Measurements from ENCODE around the gene HCFC2.
A peak's percentile ranks its signal among the peaks of the same experiment; 100 is the strongest.

HCFC2 gene

DNA sequence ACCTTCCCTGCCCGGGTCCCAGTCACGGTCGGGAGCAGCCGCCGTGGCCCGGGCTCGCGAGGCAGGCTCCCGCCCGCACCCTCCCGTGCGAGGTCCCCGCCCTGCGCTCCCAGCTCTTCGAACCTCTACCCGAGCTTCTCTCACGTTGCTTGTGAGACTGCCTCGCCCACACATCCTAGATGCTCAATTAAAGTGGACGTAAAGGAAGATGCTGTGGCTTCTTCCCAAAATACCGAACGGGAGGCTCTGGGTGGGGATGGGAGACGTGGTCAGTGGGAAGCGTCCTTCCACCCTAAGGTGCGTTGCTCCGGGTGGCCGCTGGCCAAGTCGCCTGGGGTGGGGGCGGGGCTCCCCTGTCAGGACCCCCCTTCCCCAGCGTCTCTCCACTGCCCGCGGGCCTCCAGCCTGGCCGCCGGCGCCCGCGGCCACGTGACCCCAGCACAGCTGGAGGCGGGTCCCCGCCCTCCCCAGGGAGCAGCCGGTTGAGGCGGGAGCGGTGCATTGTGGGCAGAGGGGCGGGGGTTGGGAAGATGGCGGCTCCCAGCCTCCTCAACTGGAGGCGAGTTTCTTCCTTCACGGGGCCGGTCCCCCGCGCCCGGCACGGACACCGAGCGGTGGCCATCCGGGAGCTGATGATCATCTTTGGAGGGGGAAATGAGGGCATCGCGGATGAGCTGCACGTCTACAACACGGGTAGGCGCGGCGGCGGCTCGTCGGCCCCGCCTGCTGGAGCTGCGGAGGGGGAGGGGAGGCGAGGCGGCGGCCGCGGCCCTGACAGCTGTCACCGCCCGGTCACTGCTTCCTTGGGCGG lies at the start of gene HCFC2 (continued):
- TF ChIP-seq EGR2 (tag by site-specific recombination; IDR thresholded peaks at IDR 0.05; ENCODE audit: low read depth) (peak; percentile 71), ZNF629 (tag by site-specific recombination; IDR thresholded peaks at IDR 0.05) (peak; percentile 87), ZNF701 (tag by site-specific recombination; IDR thresholded peaks at IDR 0.05) (no peak), ZNF623 (tag by site-specific recombination; IDR thresholded peaks at IDR 0.05) (no peak), ZEB2 (tag by site-specific recombination; IDR thresholded peaks at IDR 0.05) (peak; percentile 99), HOXC10 (CRISPR knock-in tag; IDR thresholded peaks at IDR 0.05) (no peak), ZNF292 (tag by site-specific recombination; IDR thresholded peaks at IDR 0.05; ENCODE audit: borderline replicate concordance, low read depth) (no peak), ZNF211 (tag by site-specific recombination; IDR thresholded peaks at IDR 0.05; ENCODE audit: low read depth) (no peak), OSR2 (tag by site-specific recombination; IDR thresholded peaks at IDR 0.05) (peak; percentile 55), SCRT2 (tag by site-specific recombination; IDR thresholded peaks at IDR 0.05) (no peak), ZNF248 (tag by site-specific recombination; IDR thresholded peaks at IDR 0.05) (no peak), ZNF155 (tag by site-specific recombination; IDR thresholded peaks at IDR 0.05) (no peak), ZNF274 (IDR thresholded peaks at IDR 0.05; ENCODE audit: low read length) (no peak), ZNF274 (tag by site-specific recombination; IDR thresholded peaks at IDR 0.05; ENCODE audit: borderline replicate concordance) (no peak), ZNF510 (tag by site-specific recombination; IDR thresholded peaks at IDR 0.05; ENCODE audit: insufficient replicate concordance) (no peak), ZNF48 (tag by site-specific recombination; IDR thresholded peaks at IDR 0.05) (no peak), ZSCAN16 (tag by site-specific recombination; IDR thresholded peaks at IDR 0.05) (no peak), ZNF416 (tag by site-specific recombination; IDR thresholded peaks at IDR 0.05) (no peak), ZNF214 (tag by site-specific recombination; IDR thresholded peaks at IDR 0.05; ENCODE audit: borderline replicate concordance) (no peak), ZNF558 (tag by site-specific recombination; IDR thresholded peaks at IDR 0.05) (no peak), ZNF76 (tag by site-specific recombination; IDR thresholded peaks at IDR 0.05; ENCODE audit: borderline replicate concordance, low read depth) (peak; percentile 98), SETDB1 (IDR thresholded peaks at IDR 0.05; ENCODE audit: insufficient read length, low read length) (no peak), ZNF112 (tag by site-specific recombination; IDR thresholded peaks at IDR 0.05) (no peak), HOXA7 (CRISPR knock-in tag; IDR thresholded peaks at IDR 0.05; ENCODE audit: borderline replicate concordance) (no peak)
- TF ChIP-seq, protein P1, sequence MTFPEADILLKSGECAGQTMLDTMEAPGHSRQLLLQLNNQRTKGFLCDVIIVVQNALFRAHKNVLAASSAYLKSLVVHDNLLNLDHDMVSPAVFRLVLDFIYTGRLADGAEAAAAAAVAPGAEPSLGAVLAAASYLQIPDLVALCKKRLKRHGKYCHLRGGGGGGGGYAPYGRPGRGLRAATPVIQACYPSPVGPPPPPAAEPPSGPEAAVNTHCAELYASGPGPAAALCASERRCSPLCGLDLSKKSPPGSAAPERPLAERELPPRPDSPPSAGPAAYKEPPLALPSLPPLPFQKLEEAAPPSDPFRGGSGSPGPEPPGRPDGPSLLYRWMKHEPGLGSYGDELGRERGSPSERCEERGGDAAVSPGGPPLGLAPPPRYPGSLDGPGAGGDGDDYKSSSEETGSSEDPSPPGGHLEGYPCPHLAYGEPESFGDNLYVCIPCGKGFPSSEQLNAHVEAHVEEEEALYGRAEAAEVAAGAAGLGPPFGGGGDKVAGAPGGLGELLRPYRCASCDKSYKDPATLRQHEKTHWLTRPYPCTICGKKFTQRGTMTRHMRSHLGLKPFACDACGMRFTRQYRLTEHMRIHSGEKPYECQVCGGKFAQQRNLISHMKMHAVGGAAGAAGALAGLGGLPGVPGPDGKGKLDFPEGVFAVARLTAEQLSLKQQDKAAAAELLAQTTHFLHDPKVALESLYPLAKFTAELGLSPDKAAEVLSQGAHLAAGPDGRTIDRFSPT (tag by site-specific recombination; IDR thresholded peaks at IDR 0.05), result peak; percentile 96
- TF ChIP-seq, protein P2, sequence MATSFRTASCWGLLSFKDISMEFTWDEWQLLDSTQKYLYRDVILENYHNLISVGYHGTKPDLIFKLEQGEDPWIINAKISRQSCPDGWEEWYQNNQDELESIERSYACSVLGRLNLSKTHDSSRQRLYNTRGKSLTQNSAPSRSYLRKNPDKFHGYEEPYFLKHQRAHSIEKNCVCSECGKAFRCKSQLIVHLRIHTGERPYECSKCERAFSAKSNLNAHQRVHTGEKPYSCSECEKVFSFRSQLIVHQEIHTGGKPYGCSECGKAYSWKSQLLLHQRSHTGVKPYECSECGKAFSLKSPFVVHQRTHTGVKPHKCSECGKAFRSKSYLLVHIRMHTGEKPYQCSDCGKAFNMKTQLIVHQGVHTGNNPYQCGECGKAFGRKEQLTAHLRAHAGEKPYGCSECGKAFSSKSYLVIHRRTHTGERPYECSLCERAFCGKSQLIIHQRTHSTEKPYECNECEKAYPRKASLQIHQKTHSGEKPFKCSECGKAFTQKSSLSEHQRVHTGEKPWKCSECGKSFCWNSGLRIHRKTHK (tag by site-specific recombination; IDR thresholded peaks at IDR 0.05), result no peak
- TF ChIP-seq, protein P3, sequence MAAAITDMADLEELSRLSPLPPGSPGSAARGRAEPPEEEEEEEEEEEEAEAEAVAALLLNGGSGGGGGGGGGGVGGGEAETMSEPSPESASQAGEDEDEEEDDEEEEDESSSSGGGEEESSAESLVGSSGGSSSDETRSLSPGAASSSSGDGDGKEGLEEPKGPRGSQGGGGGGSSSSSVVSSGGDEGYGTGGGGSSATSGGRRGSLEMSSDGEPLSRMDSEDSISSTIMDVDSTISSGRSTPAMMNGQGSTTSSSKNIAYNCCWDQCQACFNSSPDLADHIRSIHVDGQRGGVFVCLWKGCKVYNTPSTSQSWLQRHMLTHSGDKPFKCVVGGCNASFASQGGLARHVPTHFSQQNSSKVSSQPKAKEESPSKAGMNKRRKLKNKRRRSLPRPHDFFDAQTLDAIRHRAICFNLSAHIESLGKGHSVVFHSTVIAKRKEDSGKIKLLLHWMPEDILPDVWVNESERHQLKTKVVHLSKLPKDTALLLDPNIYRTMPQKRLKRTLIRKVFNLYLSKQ (tag by site-specific recombination; IDR thresholded peaks at IDR 0.05; ENCODE audit: borderline replicate concordance), result no peak
- TF ChIP-seq, protein P4, sequence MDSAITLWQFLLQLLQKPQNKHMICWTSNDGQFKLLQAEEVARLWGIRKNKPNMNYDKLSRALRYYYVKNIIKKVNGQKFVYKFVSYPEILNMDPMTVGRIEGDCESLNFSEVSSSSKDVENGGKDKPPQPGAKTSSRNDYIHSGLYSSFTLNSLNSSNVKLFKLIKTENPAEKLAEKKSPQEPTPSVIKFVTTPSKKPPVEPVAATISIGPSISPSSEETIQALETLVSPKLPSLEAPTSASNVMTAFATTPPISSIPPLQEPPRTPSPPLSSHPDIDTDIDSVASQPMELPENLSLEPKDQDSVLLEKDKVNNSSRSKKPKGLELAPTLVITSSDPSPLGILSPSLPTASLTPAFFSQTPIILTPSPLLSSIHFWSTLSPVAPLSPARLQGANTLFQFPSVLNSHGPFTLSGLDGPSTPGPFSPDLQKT (IDR thresholded peaks at IDR 0.05; ENCODE audit: borderline replicate concordance, low read depth, low read length), result no peak
- TF ChIP-seq, protein P5, sequence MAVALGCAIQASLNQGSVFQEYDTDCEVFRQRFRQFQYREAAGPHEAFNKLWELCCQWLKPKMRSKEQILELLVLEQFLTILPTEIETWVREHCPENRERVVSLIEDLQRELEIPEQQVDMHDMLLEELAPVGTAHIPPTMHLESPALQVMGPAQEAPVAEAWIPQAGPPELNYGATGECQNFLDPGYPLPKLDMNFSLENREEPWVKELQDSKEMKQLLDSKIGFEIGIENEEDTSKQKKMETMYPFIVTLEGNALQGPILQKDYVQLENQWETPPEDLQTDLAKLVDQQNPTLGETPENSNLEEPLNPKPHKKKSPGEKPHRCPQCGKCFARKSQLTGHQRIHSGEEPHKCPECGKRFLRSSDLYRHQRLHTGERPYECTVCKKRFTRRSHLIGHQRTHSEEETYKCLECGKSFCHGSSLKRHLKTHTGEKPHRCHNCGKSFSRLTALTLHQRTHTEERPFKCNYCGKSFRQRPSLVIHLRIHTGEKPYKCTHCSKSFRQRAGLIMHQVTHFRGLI (tag by site-specific recombination; IDR thresholded peaks at IDR 0.05), result no peak; the same call in 1 of the 2 replicates
